Psoas muscle (tissue), 8 donors: ENCODE data around the gene ANO6. TPM values are rescaled to one million over a fixed set of nuclear protein-coding genes. Genes with fewer than 3 reads are reported as not detected.

Experiments
- ATAC-seq, 4 donors: fragments of 200-7000 bp; cut with Tn5 transposase; one replicate each; pipeline ENCODE4 v1.9.1; 2020; ENCODE audit warnings: moderate library complexity in 3 of 4, mild to moderate bottlenecking in 2 of 4
- DNase-seq, 2 donors: peaks; one replicate each; pipeline ENCODE4 v3.0.0-alpha.2; 2020
- H3K27ac ChIP-seq: fragments of 200-600 bp; one replicate; pipeline ENCODE4 v1.8.0; 2022
- H3K27me3 ChIP-seq, 3 donors: fragments of 200-600 bp in 1 of 3; one replicate each; pipeline versions ENCODE4 v1.6.1 to v1.8.0; 2013 to 2022; ENCODE audit warnings: low read length in 2 of 3, mild to moderate bottlenecking in 2 of 3, moderate library complexity in 1 of 3; ENCODE audit not compliant: insufficient read depth in 3 of 3
- H3K36me3 ChIP-seq, 2 donors: fragments of 200-600 bp in 1 of 2; one replicate each; pipeline versions ENCODE4 v1.6.1 to v1.8.0; 2013 to 2022; ENCODE audit warnings: low read depth in 1 of 2, mild to moderate bottlenecking in 1 of 2, moderate library complexity in 1 of 2; ENCODE audit not compliant: insufficient read depth in 1 of 2
- H3K4me1 ChIP-seq: fragments of 200-600 bp; one replicate; pipeline ENCODE4 v1.8.0; 2022
- H3K4me3 ChIP-seq: fragments of 200-600 bp; one replicate; pipeline ENCODE4 v1.8.0; 2022; ENCODE audit warnings: mild to moderate bottlenecking
- H3K9me3 ChIP-seq: fragments of 200-600 bp; one replicate; pipeline ENCODE4 v1.8.0; 2022
- CTCF ChIP-seq: fragments of 200-600 bp; IDR thresholded peaks from one replicate; pipeline ENCODE4 v1.8.0; 2022; ENCODE audit warnings: antibody characterized with exemption
- WGBS, 3 donors: extraction: QIAGEN DNeasy Blood & Tissue Kit; methylation state at CpG; one replicate each; pipeline versions ENCODE4 v1.1.6 to v1.1.7; 2013; 5-methylcytosine and 5-hydroxymethylcytosine counted together
- intact Hi-C, 2 donors: fragments of 100-400 bp; cut with DNase I; formaldehyde crosslinking; loops; one replicate each; pipeline versions ENCODE4 v1.11.0 to v1.14.2; 2022
- polyA plus RNA-seq, 3 donors: library from polyadenylated mRNA; stranded (reverse); fragments of 200-250 nt; gene quantifications; one replicate each; pipeline ENCODE4 v1.2.3, GENCODE V29; 2013
- total RNA-seq, 4 donors: library from RNA; stranded (reverse); fragmentation: NEBNext Ultra II Directional in 2 of 4; extraction: Animal tissue kit (Norgen Biotek cat#: 25700) in 2 of 4; gene quantifications; one replicate each; pipeline versions ENCODE4 v1.2.1 to v1.2.4, GENCODE V29; 2021 to 2023
- donor health status: healthy with polysubstance abuse.
- donor health status: DM: no; HTN: no; CAD: no; lungs with moderate emphysema.
- donor health status: Bipolar disorder and iron deficiency.
- donor health status: healthy.
- donor health status: DM: yes; HTN: yes; CAD: no.
- donor health status: DM: no; HTN: no; CAD: no.
- donor health status: DM: no; HTN: no; CAD: no.
- donor health status: DM: yes; HTN: yes; CAD: no.

The ANO6 gene
- total and polyA plus RNA-seq, 7 donors = 25.6 to 121 (median 51.5) TPM

GRCh38 chr12:45174595-45174994, 41.3 kb upstream of the ANO6 start:
- no peak overlapping the region for H3K27ac ChIP-seq
- H3K9me3 ChIP-seq = peaks cover 16% of the 10 kb centered on the region
- no peak for DNase-seq
- ATAC-seq = no peak
- intact Hi-C loops = loop anchor here (5.0 to 10.0 kb wide), 3 partner anchors 43 to 213 kb away; partner anchors contain the start of gene ANO6 (in 1 of the 2)
- WGBS, 3 donors = 98% methylated on average over 14 of the region's 14 CpGs
- no peak overlapping the region for H3K4me3 ChIP-seq
- no peaks in the 10 kb centered on the region for H3K36me3 ChIP-seq
- H3K4me1 ChIP-seq = no peaks in the 10 kb centered on the region
- H3K27me3 ChIP-seq = no peaks in the 10 kb centered on the region
- no peak for TF ChIP-seq CTCF

- Histone ChIP-seq H3K27me3 (no peaks in the 10 kb centered on the region), H3K36me3 (no peaks in the 10 kb centered on the region), H3K4me1 (peaks cover 3% of the 10 kb centered on the region), H3K4me3 (no peak overlapping the region), H3K9me3 (peaks cover 16% of the 10 kb centered on the region), H3K27ac (no peak overlapping the region)
- DNase-seq = no peak
- intact Hi-C loops = loop anchor here in 1 of 2 donors (10.0 kb wide), 1 partner anchor 206 kb away; no protein-coding TSS in a partner anchor
- TF ChIP-seq CTCF = no peak
- no peak for ATAC-seq
These were observed 37.1 kb upstream of the ANO6 start for GRCh38 chr12:45178771-45179170.

GRCh38 chr12:45182511-45182910, 33.4 kb upstream of the ANO6 start:
- peaks cover 3% of the 10 kb centered on the region for H3K4me1 ChIP-seq
- no peak overlapping the region for H3K4me3 ChIP-seq
- no peak for ATAC-seq
- H3K36me3 ChIP-seq = no peaks in the 10 kb centered on the region
- no peak overlapping the region for H3K27ac ChIP-seq
- intact Hi-C loops = no loop called here
- DNase-seq = no peak
- peaks cover 16% of the 10 kb centered on the region for H3K9me3 ChIP-seq
- H3K27me3 ChIP-seq = no peaks in the 10 kb centered on the region
- TF ChIP-seq CTCF = no peak

- WGBS, 3 donors = 66 to 70% (median 69%) methylated on average over 2 of the region's 2 CpGs
- H3K27ac ChIP-seq = no peak overlapping the region
- ATAC-seq = no peak
These were observed 32.6 kb upstream of the ANO6 start for GRCh38 chr12:45183246-45183645.

More at GRCh38 chr12:45183246-45183645, 32.6 kb upstream of the ANO6 start:
- peaks cover 3% of the 10 kb centered on the region for H3K4me1 ChIP-seq
- peaks cover 12% of the 10 kb centered on the region for H3K9me3 ChIP-seq
- H3K27me3 ChIP-seq = no peaks in the 10 kb centered on the region
- TF ChIP-seq CTCF = peak; percentile 45
- no peaks in the 10 kb centered on the region for H3K36me3 ChIP-seq
- intact Hi-C loops = no loop called here
- no peak for DNase-seq
- H3K4me3 ChIP-seq = no peak overlapping the region
